CD4-positive, alpha-beta memory T cell (primary cell): Measurements from ENCODE around the gene CSTB. TPM values are rescaled to one million over a fixed set of nuclear protein-coding genes. Genes with fewer than 3 reads are reported as not detected.

Experiments used
- CTCF ChIA-PET: fragments of 350-600 bp; sonication (Branson Sonifier 250); formaldehyde crosslinking; loops from one replicate; lab custom pipeline; 2021; ENCODE audit warnings: inconsistent platforms; ENCODE audit not compliant: partially characterized antibody; lab: Charles Lee
- POLR2A ChIA-PET: fragments of 350-600 bp; sonication (Branson Sonifier 250); formaldehyde crosslinking; loops from one replicate; lab custom pipeline; 2021; ENCODE audit not compliant: partially characterized antibody; lab: Charles Lee
- DNase-seq, 5 donors: peaks; one replicate each; pipeline versions ENCODE4 v3.0.0 to v3.0.0-alpha.2; 2020 to 2022; ENCODE audit warnings: mixed read lengths in 1 of 5
- H3K27ac ChIP-seq: one replicate; pipeline ENCODE4 v1.7.0; 2013; ENCODE audit warnings: low read depth, low read length
- H3K27me3 ChIP-seq: 2 replicates; pipeline ENCODE4 v1.7.0; 2013; ENCODE audit warnings: mild to moderate bottlenecking, low read length, moderate library complexity; ENCODE audit not compliant: insufficient read depth
- H3K36me3 ChIP-seq: 2 replicates; pipeline ENCODE4 v1.7.0; 2013; ENCODE audit warnings: mild to moderate bottlenecking, low read length, moderate library complexity; ENCODE audit not compliant: insufficient read depth
- H3K4me1 ChIP-seq: 2 replicates; pipeline ENCODE4 v1.7.0; 2013; ENCODE audit warnings: mild to moderate bottlenecking, low read length, moderate library complexity; ENCODE audit not compliant: insufficient read depth
- H3K4me3 ChIP-seq, 2 donors: one replicate each; pipeline ENCODE4 v1.7.0; 2013; ENCODE audit warnings: low read length in 2 of 2, mild to moderate bottlenecking in 1 of 2
- H3K9me3 ChIP-seq, 2 donors: one replicate each; pipeline ENCODE4 v1.7.0; 2013; ENCODE audit warnings: low read length in 2 of 2, control low read depth in 1 of 2; ENCODE audit not compliant: control insufficient read depth in 1 of 2
- H3K27ac Mint-ChIP-seq, 7 donors: one replicate each; pipeline ENCODE4 v1.8.0; 2020 to 2021; ENCODE audit warnings: mixed read lengths in 7 of 7, mild to moderate bottlenecking in 6 of 7, inconsistent platforms in 3 of 7, moderate library complexity in 3 of 7
- H3K27me3 Mint-ChIP-seq, 2 donors: one replicate each; pipeline ENCODE4 v1.8.0; 2020 to 2021; ENCODE audit warnings: mixed read lengths in 2 of 2
- H3K36me3 Mint-ChIP-seq, 2 donors: one replicate each; pipeline ENCODE4 v1.8.0; 2020 to 2021; ENCODE audit warnings: mixed read lengths in 2 of 2, inconsistent platforms in 1 of 2, mild to moderate bottlenecking in 1 of 2
- H3K4me1 Mint-ChIP-seq, 4 donors: one replicate each; pipeline ENCODE4 v1.8.0; 2020 to 2021; ENCODE audit warnings: mixed read lengths in 4 of 4, mild to moderate bottlenecking in 1 of 4
- H3K4me3 Mint-ChIP-seq, 8 donors: one replicate each; pipeline ENCODE4 v1.8.0; 2020 to 2021; ENCODE audit warnings: mixed read lengths in 8 of 8, mild to moderate bottlenecking in 7 of 8, moderate library complexity in 6 of 8, inconsistent platforms in 3 of 8
- H3K9me3 Mint-ChIP-seq, 8 donors: one replicate each; pipeline ENCODE4 v1.8.0; 2020 to 2021; ENCODE audit warnings: mixed read lengths in 8 of 8, mild to moderate bottlenecking in 5 of 8, inconsistent platforms in 3 of 8, moderate library complexity in 1 of 8
- intact Hi-C: fragments of 100-400 bp; cut with micrococcal nuclease; formaldehyde crosslinking; loops from one replicate; pipeline ENCODE4 v1.15.1; 2023
- polyA plus RNA-seq, 2 donors: library from polyadenylated mRNA; unstranded; fragments of 300-500 nt; fragmentation: Illumina TruSeq; gene quantifications; one replicate each; pipeline ENCODE4 v1.2.3, GENCODE V29; 2021
- total RNA-seq, 2 experiments: library from RNA; stranded (reverse); gene quantifications; one replicate each; pipeline ENCODE4 v1.2.3, GENCODE V29; 2021

Gene CSTB
- total and polyA plus RNA-seq, 4 experiments from 2014 or later, result 46.0 to 97.0 (median 58.6) TPM

DNA sequence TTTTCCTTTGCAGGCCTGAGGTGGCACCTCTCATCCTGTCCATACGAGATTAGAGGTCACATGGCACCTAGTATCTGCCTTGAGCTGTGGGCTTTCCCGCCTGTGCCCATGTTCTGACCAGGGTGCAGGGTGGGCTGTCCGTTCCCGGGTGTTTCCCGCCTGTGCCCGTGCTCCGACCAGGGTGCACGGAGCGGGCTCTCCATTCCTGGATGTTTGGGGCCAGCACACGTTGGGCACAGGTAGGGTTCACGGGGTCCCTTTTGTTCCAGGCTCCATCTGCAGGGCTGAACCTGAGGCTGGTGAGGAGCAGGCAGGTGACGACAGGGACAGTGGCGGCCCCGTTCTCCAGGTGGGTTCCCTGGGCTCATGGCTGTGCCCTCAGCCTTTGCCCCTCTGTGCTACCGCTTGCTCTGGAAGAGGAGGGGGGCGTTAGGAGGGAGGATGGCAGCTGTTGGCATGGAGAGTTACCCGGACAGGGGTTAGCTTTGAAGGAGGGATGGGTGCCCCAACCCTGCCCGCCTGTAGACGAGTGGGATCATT, 23.3 kb upstream of the CSTB start:
- DNase-seq, result no peak
- Mint-ChIP-seq H3K4me1 (peaks cover 0 to 3% (median 0%) of the 10 kb centered on the region in 4 donors), H3K9me3 (peaks cover 0 to 2% (median 0%) of the 10 kb centered on the region in 8 donors), H3K4me3 (no peak overlapping the region), H3K36me3 (peaks cover 35 to 74% of the 10 kb centered on the region in 2 donors), H3K27me3 (no peaks in the 10 kb centered on the region), H3K27ac (no peak overlapping the region)
- no peaks in the 10 kb centered on the region for H3K4me1 ChIP-seq
- intact Hi-C loops, result no loop called here
- ChIA-PET CTCF (interaction anchor here (1.0 kb wide), 1 partner anchor 10 kb away, joined by 3 read pairs; the partner anchor contains the start of gene RRP1), POLR2A (no interaction called here)
- peaks cover 75% of the 10 kb centered on the region for H3K36me3 ChIP-seq
- H3K9me3 ChIP-seq, result no peaks in the 10 kb centered on the region
- H3K4me3 ChIP-seq, result no peak overlapping the region
- no peaks in the 10 kb centered on the region for H3K27me3 ChIP-seq
- H3K27ac ChIP-seq, result no peak overlapping the region

DNA sequence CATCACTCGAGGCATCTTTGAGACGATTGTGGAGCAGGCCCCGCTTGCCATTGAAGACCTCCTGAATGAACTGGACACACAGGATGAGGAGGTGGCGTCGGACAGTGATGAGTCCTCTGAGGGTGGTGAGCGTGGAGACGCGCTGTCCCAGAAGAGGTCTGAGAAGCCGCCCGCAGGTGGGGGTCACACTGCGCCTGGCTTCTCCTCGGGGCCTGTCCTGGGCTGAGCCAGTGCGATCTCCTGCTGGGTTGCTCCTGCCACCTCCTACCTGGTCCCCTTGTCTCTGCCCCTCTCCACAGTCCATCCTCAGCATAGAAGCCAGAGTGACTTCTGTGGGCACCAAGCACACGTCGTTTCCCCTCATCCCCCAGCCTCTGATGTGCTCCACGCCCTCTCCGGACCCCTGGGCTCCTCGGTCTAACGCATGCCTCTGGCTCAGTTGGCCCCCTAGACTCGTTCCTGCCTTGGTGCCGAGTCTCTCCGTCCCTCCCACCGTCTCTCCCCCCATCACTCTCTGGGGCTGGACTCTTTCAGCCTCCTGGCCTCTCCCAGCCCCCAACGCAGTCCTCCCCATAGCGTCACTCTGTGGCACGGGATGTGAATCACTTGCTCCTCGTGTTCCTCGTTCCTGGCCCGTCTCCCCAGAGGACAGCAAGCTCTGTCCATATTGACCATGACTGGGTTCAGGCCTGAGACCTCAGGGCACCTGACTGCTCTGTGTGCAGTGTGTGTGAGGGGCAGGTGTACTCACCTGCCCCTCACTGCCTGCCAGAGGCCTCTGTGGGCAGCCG, 22.0 kb upstream of the CSTB start:
- peak in 1 of 5 donors; percentile 29 for DNase-seq
- H3K27ac Mint-ChIP-seq, result no peak overlapping the region
- ChIA-PET CTCF (interaction anchor here (1.0 kb wide), 1 partner anchor 8 kb away, joined by 3 read pairs; the partner anchor contains the start of gene RRP1), POLR2A (interaction anchor here (0.8 kb wide), 1 partner anchor 8 kb away, joined by 4 read pairs; the partner anchor contains the start of gene RRP1)
- Histone ChIP-seq H3K36me3 (peaks cover 84% of the 10 kb centered on the region), H3K27ac (no peak overlapping the region), H3K9me3 (no peaks in the 10 kb centered on the region), H3K4me1 (no peaks in the 10 kb centered on the region), H3K4me3 (no peak overlapping the region), H3K27me3 (no peaks in the 10 kb centered on the region)
- peak overlapping the region in 1 of 8 donors; percentile 31 for H3K4me3 Mint-ChIP-seq
- intact Hi-C loops, result no loop called here
- H3K27me3 Mint-ChIP-seq, result no peaks in the 10 kb centered on the region
- H3K9me3 Mint-ChIP-seq, result peaks cover 0 to 2% (median 0%) of the 10 kb centered on the region in 8 donors
- peaks cover 36 to 73% of the 10 kb centered on the region in 2 donors for H3K36me3 Mint-ChIP-seq
- peaks cover 0 to 3% (median 0%) of the 10 kb centered on the region in 4 donors for H3K4me1 Mint-ChIP-seq

DNA sequence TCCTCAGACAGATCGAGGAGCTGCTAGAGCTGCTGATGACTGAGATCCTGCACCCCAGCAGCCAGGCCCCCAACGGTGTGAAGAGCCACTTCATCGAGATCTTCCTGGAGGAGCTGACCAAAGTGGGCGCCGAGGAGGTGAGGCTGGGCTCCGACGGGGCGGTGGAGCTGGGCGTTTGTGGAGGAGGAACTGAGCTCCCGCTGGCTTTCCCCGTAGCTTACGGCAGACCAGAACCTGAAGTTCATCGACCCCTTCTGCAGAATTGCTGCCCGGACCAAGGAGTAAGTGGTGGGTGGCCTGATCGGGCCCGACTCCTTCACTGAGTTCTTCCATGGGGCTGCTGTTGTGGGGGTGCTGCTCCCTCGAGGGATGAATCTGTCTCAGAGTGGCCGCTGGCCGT, 21.3 kb upstream of the CSTB start:
- no peak for DNase-seq
- ChIA-PET POLR2A (no interaction called here), CTCF (interaction anchor here (1.1 kb wide), 1 partner anchor 14 kb away, joined by 4 read pairs; no protein-coding TSS in a partner anchor)
- Histone ChIP-seq H3K36me3 (peaks cover 89% of the 10 kb centered on the region), H3K27me3 (no peaks in the 10 kb centered on the region), H3K9me3 (no peaks in the 10 kb centered on the region), H3K4me1 (no peaks in the 10 kb centered on the region), H3K27ac (no peak overlapping the region), H3K4me3 (no peak overlapping the region)
- Mint-ChIP-seq H3K4me3 (no peak overlapping the region), H3K9me3 (peaks cover 0 to 2% (median 0%) of the 10 kb centered on the region in 8 donors), H3K4me1 (peaks cover 0 to 3% (median 1%) of the 10 kb centered on the region in 4 donors), H3K36me3 (peaks cover 37 to 71% of the 10 kb centered on the region in 2 donors), H3K27me3 (no peaks in the 10 kb centered on the region), H3K27ac (no peak overlapping the region)
- intact Hi-C loops, result no loop called here

DNA sequence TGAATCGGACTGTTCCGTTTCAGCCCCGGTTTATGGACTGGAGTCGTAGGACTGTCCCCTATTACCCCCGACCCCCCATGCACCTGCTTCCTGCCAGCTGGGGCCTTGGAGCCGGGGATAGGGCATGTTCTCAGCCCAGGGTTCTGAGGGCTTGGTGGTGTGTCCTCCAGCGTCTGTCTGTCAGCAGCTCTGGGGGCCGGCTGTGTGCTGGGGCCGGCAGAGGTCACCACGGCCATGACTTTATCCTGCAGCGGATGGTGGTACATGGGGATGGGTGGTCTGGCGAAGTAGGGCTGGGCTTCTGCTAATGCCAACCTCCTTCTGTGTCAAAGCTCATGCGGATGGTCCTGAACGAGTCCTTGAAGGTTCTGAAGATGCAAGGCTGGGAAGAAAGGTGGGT, 18.7 kb upstream of the CSTB start:
- Mint-ChIP-seq H3K4me1 (peaks cover 11 to 27% (median 18%) of the 10 kb centered on the region in 4 donors), H3K4me3 (no peak overlapping the region), H3K36me3 (peaks cover 32 to 60% of the 10 kb centered on the region in 2 donors), H3K27ac (no peak overlapping the region), H3K9me3 (peaks cover 0 to 2% (median 0%) of the 10 kb centered on the region in 8 donors), H3K27me3 (no peaks in the 10 kb centered on the region)
- CTCF ChIA-PET, result no interaction called here
- peaks cover 15% of the 10 kb centered on the region for H3K4me1 ChIP-seq
- H3K27ac ChIP-seq, result no peak overlapping the region
- DNase-seq, result no peak
- H3K27me3 ChIP-seq, result no peaks in the 10 kb centered on the region
- H3K9me3 ChIP-seq, result no peaks in the 10 kb centered on the region
- POLR2A ChIA-PET, result no interaction called here
- intact Hi-C loops, result no loop called here
- no peak overlapping the region for H3K4me3 ChIP-seq
- H3K36me3 ChIP-seq, result peaks cover 76% of the 10 kb centered on the region

DNA sequence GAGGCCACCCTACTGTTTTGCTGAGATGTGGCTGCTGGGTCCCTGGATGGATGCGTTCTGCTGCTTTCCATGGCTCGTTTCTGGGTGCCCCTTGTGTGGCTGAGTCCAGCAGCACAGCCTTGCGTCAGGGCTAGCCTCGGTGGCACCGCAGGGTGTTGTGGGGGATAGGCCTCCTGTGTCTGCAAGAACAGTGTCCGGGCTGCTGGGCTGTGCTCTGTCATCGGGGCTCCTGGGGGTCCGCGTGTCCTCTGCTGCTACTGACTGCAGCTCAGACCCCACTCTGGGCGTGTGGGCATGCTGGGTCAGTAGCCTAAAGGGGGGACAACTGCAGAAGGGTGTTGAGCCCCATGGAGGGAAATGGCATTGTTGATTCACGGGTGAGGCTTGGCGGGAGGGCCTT, 18.2 kb upstream of the CSTB start:
- Mint-ChIP-seq H3K4me3 (peak overlapping the region in 1 of 8 donors; percentile 60), H3K27ac (peak overlapping the region in 1 of 7 donors; percentile 17), H3K27me3 (no peaks in the 10 kb centered on the region), H3K4me1 (peaks cover 11 to 28% (median 20%) of the 10 kb centered on the region in 4 donors), H3K36me3 (peaks cover 32 to 61% of the 10 kb centered on the region in 2 donors), H3K9me3 (peaks cover 0 to 3% (median 0%) of the 10 kb centered on the region in 8 donors)
- Histone ChIP-seq H3K27me3 (no peaks in the 10 kb centered on the region), H3K4me1 (peaks cover 16% of the 10 kb centered on the region), H3K4me3 (no peak overlapping the region), H3K36me3 (peaks cover 74% of the 10 kb centered on the region), H3K9me3 (no peaks in the 10 kb centered on the region), H3K27ac (no peak overlapping the region)
- no peak for DNase-seq
- ChIA-PET CTCF (no interaction called here), POLR2A (no interaction called here)
- intact Hi-C loops, result no loop called here

DNA sequence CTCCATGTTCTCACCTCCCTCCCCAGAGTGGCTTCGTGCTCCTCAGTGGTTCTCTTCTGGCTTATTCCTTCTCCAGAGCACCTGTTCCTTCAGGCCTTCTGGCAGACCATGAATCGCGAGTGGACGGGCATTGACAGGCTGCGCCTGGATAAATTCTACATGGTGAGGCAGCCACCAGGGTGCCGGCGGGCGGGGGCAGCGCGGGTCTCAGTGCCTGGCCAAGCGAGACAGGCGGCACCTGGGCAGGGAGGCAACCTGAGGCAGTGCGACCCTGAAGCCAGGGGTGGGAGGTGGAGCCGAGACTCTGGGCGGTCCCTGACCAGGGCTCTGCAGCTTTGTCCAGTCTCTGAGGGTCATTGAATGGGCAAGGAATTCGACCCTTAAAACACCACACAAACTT, 17.1 kb upstream of the CSTB start:
- H3K27ac ChIP-seq, result no peak overlapping the region
- DNase-seq, result no peak
- Mint-ChIP-seq H3K27ac (peak overlapping the region in 1 of 7 donors; percentile 46), H3K4me1 (peaks cover 11 to 28% (median 23%) of the 10 kb centered on the region in 4 donors), H3K27me3 (no peaks in the 10 kb centered on the region), H3K9me3 (peaks cover 0 to 3% (median 0%) of the 10 kb centered on the region in 8 donors), H3K4me3 (no peak overlapping the region), H3K36me3 (peaks cover 29 to 54% of the 10 kb centered on the region in 2 donors)
- H3K4me3 ChIP-seq, result no peak overlapping the region
- POLR2A ChIA-PET, result no interaction called here
- CTCF ChIA-PET, result interaction anchor here (1.2 kb wide), 1 partner anchor 18 kb away, joined by 5 read pairs; no protein-coding TSS in a partner anchor
- no peaks in the 10 kb centered on the region for H3K27me3 ChIP-seq
- peaks cover 21% of the 10 kb centered on the region for H3K4me1 ChIP-seq
- peaks cover 65% of the 10 kb centered on the region for H3K36me3 ChIP-seq
- intact Hi-C loops, result no loop called here
- H3K9me3 ChIP-seq, result no peaks in the 10 kb centered on the region

DNA sequence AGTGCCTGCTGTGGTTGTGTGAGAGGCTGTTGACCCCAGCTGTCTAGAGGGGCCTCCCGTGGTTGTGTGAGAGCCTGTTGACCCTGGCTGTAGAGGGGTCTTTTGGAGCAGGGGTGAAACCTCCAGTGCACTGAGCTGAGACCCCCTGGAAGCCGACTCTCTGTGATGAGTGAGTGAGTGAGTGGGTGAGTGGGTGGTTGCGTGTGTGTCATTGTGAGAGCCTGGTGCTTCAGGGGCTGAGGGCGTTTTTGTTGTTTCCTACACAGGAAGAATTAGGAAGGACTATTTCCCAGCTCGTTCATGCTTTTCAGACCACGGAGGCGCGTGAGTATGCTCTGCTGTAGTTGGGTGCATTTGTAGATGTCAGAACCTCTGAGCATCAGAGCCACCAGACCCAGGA, 16.3 kb upstream of the CSTB start:
- ChIA-PET CTCF (interaction anchor here (1.2 kb wide), 1 partner anchor 19 kb away, joined by 5 read pairs; no protein-coding TSS in a partner anchor), POLR2A (no interaction called here)
- Histone ChIP-seq H3K4me1 (peaks cover 21% of the 10 kb centered on the region), H3K9me3 (no peaks in the 10 kb centered on the region), H3K27ac (no peak overlapping the region), H3K4me3 (no peak overlapping the region), H3K27me3 (no peaks in the 10 kb centered on the region), H3K36me3 (peaks cover 57% of the 10 kb centered on the region)
- no peaks in the 10 kb centered on the region for H3K27me3 Mint-ChIP-seq
- H3K36me3 Mint-ChIP-seq, result peaks cover 25 to 50% of the 10 kb centered on the region in 2 donors
- H3K4me3 Mint-ChIP-seq, result peak overlapping the region in 4 of 8 donors; percentile 20 to 53 (median 42)
- no peak for DNase-seq
- peak overlapping the region in 2 of 7 donors; percentile 51 to 67 for H3K27ac Mint-ChIP-seq
- peaks cover 0 to 3% (median 0%) of the 10 kb centered on the region in 8 donors for H3K9me3 Mint-ChIP-seq
- intact Hi-C loops, result no loop called here
- peaks cover 11 to 28% (median 23%) of the 10 kb centered on the region in 4 donors for H3K4me1 Mint-ChIP-seq
